Measurements from ENCODE around the gene TMEM259. TPM values are rescaled to one million over a fixed set of nuclear protein-coding genes. Genes with fewer than 3 reads are reported as not detected.
A peak's percentile ranks its signal among the peaks of the same experiment; 100 is the strongest.

The TMEM259 gene
- total and polyA plus RNA-seq, 2 of the 13 experiments (the other 11 are each of a cell fraction or from before 2014, with no cell fraction given): 64.7 to 164 TPM

DNA sequence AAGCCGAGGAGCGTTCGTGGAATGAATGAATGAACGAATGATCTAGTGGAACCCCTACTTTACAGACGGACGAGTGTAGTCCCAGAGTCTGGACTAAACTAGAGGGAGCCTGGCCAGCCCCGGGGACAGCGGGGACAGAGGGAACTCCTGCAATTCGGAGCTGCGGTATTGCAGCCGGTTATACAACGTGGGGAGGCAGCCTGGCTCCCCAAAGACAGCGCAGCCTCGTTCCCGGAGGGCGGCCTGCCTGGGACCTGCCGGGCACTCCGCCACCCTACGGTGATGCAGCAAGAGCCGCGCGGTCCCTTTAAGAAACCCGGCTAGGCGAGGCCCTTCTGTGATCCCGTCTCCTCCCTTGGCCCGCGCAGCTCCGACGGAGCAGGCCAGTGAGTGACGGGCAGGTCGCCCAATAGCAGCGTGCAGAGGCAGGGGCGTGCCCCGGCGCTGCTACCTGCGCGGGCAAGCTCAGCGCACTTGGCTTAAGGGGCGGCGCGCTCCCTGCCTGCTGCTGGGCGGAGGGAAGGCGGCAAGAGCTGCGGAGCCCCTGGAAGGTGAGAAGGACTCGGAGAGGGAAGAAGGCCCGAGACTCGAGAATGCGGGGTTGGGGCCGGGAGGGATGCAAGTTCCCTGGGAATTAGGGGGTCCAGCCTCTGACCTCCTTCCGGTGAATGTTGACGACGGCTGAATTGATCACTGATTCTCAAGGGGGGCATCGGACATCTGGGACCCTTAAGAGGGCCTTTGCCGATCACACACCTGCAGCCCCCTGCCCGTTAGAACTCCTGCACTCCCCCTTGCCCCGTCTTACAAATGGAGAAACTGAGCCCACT, 18.9 kb upstream of the TMEM259 start, which contains the start of gene ABCA7 (continued):
- TF ChIP-seq HIVEP1 (CRISPR knock-in tag; IDR thresholded peaks at IDR 0.05): 0 out of 2 replicates have a peak, but pooled peaks have one; percentile 32
- no peak for TF ChIP-seq DMAP1 (CRISPR knock-in tag; IDR thresholded peaks at IDR 0.05)
- TF ChIP-seq KLF12 (CRISPR knock-in tag; IDR thresholded peaks at IDR 0.05; ENCODE audit: borderline replicate concordance): no peak
- TF ChIP-seq SIN3A (IDR thresholded peaks at IDR 0.05; ENCODE audit: borderline replicate concordance, low read depth, low read length): peak; percentile 72; the same call in 1 of the 2 replicates
- TF ChIP-seq ZNF562 (CRISPR knock-in tag; IDR thresholded peaks at IDR 0.05; ENCODE audit: borderline replicate concordance): no peak
- no peak for TF ChIP-seq ZZZ3 (CRISPR knock-in tag; IDR thresholded peaks at IDR 0.05; ENCODE audit: borderline replicate concordance)
- TF ChIP-seq PRMT3 (CRISPR knock-in tag; IDR thresholded peaks at IDR 0.05; ENCODE audit: borderline replicate concordance, low read depth): no peak
- TF ChIP-seq, protein P1, sequence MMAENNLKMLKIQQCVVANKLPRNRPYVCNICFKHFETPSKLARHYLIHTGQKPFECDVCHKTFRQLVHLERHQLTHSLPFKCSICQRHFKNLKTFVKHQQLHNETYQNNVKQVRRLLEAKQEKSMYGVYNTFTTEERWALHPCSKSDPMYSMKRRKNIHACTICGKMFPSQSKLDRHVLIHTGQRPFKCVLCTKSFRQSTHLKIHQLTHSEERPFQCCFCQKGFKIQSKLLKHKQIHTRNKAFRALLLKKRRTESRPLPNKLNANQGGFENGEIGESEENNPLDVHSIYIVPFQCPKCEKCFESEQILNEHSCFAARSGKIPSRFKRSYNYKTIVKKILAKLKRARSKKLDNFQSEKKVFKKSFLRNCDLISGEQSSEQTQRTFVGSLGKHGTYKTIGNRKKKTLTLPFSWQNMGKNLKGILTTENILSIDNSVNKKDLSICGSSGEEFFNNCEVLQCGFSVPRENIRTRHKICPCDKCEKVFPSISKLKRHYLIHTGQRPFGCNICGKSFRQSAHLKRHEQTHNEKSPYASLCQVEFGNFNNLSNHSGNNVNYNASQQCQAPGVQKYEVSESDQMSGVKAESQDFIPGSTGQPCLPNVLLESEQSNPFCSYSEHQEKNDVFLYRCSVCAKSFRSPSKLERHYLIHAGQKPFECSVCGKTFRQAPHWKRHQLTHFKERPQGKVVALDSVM (CRISPR knock-in tag; IDR thresholded peaks at IDR 0.05): no peak; the same call in 1 of the 2 replicates
- TF ChIP-seq SSRP1 (CRISPR knock-in tag; IDR thresholded peaks at IDR 0.05): no peak
- TF ChIP-seq, protein P2, sequence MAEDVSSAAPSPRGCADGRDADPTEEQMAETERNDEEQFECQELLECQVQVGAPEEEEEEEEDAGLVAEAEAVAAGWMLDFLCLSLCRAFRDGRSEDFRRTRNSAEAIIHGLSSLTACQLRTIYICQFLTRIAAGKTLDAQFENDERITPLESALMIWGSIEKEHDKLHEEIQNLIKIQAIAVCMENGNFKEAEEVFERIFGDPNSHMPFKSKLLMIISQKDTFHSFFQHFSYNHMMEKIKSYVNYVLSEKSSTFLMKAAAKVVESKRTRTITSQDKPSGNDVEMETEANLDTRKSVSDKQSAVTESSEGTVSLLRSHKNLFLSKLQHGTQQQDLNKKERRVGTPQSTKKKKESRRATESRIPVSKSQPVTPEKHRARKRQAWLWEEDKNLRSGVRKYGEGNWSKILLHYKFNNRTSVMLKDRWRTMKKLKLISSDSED (CRISPR knock-in tag; IDR thresholded peaks at IDR 0.05): no peak
- no peak for TF ChIP-seq KMT2B (CRISPR knock-in tag; IDR thresholded peaks at IDR 0.05)
- TF ChIP-seq TGIF2 (CRISPR knock-in tag; IDR thresholded peaks at IDR 0.05): no peak
- no peak for TF ChIP-seq ZNF160 (CRISPR knock-in tag; IDR thresholded peaks at IDR 0.05)
- no peak for TF ChIP-seq TRIM24 (CRISPR knock-in tag; IDR thresholded peaks at IDR 0.05)
- TF ChIP-seq ARNT (IDR thresholded peaks at IDR 0.05): no peak
- TF ChIP-seq, protein P3, sequence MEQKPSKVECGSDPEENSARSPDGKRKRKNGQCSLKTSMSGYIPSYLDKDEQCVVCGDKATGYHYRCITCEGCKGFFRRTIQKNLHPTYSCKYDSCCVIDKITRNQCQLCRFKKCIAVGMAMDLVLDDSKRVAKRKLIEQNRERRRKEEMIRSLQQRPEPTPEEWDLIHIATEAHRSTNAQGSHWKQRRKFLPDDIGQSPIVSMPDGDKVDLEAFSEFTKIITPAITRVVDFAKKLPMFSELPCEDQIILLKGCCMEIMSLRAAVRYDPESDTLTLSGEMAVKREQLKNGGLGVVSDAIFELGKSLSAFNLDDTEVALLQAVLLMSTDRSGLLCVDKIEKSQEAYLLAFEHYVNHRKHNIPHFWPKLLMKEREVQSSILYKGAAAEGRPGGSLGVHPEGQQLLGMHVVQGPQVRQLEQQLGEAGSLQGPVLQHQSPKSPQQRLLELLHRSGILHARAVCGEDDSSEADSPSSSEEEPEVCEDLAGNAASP (CRISPR knock-in tag; IDR thresholded peaks at IDR 0.05; ENCODE audit: borderline replicate concordance): peak; percentile 58
- TF ChIP-seq, protein P4, sequence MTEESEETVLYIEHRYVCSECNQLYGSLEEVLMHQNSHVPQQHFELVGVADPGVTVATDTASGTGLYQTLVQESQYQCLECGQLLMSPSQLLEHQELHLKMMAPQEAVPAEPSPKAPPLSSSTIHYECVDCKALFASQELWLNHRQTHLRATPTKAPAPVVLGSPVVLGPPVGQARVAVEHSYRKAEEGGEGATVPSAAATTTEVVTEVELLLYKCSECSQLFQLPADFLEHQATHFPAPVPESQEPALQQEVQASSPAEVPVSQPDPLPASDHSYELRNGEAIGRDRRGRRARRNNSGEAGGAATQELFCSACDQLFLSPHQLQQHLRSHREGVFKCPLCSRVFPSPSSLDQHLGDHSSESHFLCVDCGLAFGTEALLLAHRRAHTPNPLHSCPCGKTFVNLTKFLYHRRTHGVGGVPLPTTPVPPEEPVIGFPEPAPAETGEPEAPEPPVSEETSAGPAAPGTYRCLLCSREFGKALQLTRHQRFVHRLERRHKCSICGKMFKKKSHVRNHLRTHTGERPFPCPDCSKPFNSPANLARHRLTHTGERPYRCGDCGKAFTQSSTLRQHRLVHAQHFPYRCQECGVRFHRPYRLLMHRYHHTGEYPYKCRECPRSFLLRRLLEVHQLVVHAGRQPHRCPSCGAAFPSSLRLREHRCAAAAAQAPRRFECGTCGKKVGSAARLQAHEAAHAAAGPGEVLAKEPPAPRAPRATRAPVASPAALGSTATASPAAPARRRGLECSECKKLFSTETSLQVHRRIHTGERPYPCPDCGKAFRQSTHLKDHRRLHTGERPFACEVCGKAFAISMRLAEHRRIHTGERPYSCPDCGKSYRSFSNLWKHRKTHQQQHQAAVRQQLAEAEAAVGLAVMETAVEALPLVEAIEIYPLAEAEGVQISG (CRISPR knock-in tag; IDR thresholded peaks at IDR 0.05): peak; percentile 67; the same call in 1 of the 2 replicates
- no peak for TF ChIP-seq TAF15 (IDR thresholded peaks at IDR 0.05; ENCODE audit: low read depth, low read length, poor library complexity, severe bottlenecking)
- no peak for TF ChIP-seq NR2F6 (IDR thresholded peaks at IDR 0.05)
- TF ChIP-seq NR2F6 (CRISPR knock-in tag; IDR thresholded peaks at IDR 0.05): peak; percentile 57
- TF ChIP-seq SP140L (CRISPR knock-in tag; IDR thresholded peaks at IDR 0.05; ENCODE audit: borderline replicate concordance): no peak
- peak; percentile 80 for TF ChIP-seq YEATS2 (CRISPR knock-in tag; IDR thresholded peaks at IDR 0.05; ENCODE audit: borderline replicate concordance)
- no peak for TF ChIP-seq SMAD9 (CRISPR knock-in tag; IDR thresholded peaks at IDR 0.05)

Measured in HepG2 (cell line).